ENCODE measurements around the gene USO1.

- no peak for TF ChIP-seq POLR2A (IDR thresholded peaks at IDR 0.05; ENCODE audit: low read length)
- no peak for TF ChIP-seq GATA1 (IDR thresholded peaks at IDR 0.05; ENCODE audit: low read depth, low read length)
Observed at GRCh38 chr4:75698963-75699228, 25.5 kb upstream of the USO1 start.
